ENCODE measurements around the gene S1PR4.

S1PR4 gene

DNA sequence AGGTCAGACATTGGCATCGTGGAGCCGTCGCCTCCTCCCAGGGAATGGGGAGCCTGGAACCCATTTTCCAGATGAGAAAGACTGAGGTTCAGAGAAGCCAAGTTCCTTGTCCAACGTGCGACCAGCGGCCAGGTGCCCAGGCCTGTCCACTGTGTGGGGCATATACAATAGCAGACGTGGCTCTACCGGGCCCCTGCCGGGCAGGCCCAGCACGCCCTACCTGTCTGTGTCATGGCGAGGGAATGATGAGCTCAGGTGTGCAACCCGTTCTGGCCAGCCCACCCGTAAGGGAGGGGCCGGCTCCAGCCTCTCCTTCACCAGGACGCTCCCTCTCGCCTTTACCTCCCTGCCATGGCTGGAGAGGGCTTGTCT is 41.9 kb upstream of the S1PR4 start:
- DNase-seq (ENCODE audit: low read depth): no peak
- TF ChIP-seq, protein P1, sequence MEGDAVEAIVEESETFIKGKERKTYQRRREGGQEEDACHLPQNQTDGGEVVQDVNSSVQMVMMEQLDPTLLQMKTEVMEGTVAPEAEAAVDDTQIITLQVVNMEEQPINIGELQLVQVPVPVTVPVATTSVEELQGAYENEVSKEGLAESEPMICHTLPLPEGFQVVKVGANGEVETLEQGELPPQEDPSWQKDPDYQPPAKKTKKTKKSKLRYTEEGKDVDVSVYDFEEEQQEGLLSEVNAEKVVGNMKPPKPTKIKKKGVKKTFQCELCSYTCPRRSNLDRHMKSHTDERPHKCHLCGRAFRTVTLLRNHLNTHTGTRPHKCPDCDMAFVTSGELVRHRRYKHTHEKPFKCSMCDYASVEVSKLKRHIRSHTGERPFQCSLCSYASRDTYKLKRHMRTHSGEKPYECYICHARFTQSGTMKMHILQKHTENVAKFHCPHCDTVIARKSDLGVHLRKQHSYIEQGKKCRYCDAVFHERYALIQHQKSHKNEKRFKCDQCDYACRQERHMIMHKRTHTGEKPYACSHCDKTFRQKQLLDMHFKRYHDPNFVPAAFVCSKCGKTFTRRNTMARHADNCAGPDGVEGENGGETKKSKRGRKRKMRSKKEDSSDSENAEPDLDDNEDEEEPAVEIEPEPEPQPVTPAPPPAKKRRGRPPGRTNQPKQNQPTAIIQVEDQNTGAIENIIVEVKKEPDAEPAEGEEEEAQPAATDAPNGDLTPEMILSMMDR (conservative IDR thresholded peaks at IDR 0.05; ENCODE audit: low read depth, low read length): no peak
- no peak overlapping the region for H3K4me3 ChIP-seq (ENCODE audit: low read depth, low read length)

DNA sequence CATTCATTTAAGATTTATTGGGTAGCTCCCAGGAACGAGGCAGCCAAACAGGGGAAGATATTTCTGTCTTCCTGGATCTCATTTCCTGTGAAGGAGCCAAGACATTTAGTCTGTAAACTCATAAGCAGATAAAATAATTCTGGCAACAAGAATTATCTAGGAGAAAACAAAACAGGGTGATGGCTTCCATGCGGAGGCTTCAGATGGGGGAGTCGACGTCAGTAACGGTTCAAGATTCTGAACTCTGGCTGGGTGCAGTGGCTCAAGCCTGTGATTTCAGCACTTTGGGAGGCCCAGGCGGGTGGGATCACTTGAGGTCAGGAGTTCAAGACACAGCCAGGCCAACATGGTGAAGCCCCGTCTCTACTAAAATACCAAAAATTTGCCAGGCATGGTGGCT is 41.5 kb upstream of the S1PR4 start:
- H3K4me3 ChIP-seq (ENCODE audit: low read depth, low read length): no peak overlapping the region
- peak; percentile 20 for DNase-seq (ENCODE audit: low read depth)
- TF ChIP-seq, protein P1 (conservative IDR thresholded peaks at IDR 0.05; ENCODE audit: low read depth, low read length): no peak

DNA sequence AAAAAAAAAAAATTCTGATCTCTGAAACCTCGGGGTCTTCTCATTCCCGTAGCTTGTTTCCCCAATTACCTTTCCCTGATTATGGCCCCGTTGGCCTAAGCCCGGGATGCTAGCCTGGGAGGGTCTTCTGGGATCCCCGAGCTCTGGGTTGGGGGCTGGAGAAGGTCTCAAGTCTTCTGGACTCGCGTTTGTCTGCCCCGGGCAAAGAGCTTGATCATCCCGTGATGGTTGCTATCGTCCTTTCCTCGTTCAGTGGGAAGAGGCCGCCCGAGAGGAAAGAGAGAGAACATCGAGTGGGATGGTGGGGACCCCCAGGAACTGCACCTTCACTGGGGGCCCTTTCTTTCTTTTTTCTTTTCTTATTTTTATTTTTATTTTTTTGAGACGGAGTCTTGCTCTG is 40.3 kb upstream of the S1PR4 start:
- no peak overlapping the region for H3K4me3 ChIP-seq (ENCODE audit: low read depth, low read length)
- TF ChIP-seq, protein P1 (conservative IDR thresholded peaks at IDR 0.05; ENCODE audit: low read depth, low read length): no peak
- DNase-seq (ENCODE audit: low read depth): no peak

DNA sequence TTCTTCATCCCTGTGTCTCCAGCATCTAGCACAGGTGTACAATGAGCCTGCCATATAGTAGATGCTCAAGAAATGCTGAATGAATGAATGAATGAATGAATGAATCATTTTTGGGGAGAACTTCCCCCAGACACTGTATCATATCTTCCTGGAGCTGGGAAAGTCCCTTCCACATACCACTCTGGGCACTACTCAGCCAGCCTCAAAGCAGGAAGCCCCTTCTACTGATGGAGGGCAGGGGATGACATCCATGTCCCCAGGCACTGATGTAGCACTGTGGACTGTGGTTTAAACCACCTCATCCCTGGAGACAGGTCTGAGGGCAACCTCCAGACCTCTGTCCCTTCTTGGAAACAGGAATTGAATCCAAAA is 37.9 kb upstream of the S1PR4 start:
- TF ChIP-seq, protein P1 (conservative IDR thresholded peaks at IDR 0.05; ENCODE audit: low read depth, low read length): no peak

DNA sequence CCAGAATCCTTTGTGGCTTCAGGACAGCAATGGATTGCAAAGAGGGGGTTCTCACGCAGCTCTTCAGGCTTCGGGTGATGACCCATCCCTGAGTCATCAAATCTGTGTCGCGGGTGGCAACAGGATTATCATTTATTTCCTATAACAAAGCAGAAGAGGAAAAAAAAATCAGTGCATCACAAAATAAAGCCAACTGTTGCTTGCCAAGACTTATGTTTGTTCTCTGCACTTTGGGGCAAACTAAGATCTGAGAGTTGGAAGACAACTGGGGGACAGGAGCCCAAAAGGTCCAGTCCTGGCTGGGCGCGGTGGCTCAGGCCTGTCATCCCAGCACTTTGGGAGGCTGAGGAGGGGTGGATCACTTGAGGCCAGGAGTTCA is 36.3 kb upstream of the S1PR4 start:
- no peak for DNase-seq (ENCODE audit: low read depth)
- H3K4me3 ChIP-seq (ENCODE audit: low read depth, low read length): no peak overlapping the region
- TF ChIP-seq, protein P1 (conservative IDR thresholded peaks at IDR 0.05; ENCODE audit: low read depth, low read length): no peak

More for the DNA sequence above, 37.9 kb upstream of the S1PR4 start:
- no peak for DNase-seq (ENCODE audit: low read depth)
- no peak overlapping the region for H3K4me3 ChIP-seq (ENCODE audit: low read depth, low read length)

DNA sequence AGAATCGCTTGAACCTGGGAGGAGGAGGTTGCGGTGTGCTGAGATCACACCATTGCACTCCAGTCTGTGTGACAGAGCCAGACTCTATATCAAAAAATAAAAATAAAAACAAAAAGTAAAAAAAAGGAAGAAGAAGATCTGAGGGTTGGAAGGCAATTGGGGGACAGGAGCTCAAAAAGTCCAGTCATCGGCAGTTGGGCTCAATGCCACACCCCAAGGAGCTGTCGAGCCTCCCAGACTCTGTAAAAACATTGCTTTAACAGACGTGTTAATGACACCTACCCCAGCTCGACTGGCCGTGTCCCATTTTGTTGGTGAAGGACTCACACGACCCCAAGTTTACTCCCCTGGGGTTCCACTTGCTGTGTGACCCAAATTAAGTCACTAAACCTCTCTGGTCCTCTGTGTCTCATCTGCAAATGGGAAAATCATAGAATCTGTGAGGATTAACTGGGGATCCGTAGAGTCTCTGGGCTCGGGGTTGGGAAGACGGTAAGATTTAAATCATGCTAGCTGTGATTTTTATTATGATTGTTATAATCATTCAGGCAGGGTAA is 35.7 kb upstream of the S1PR4 start:
- DNase-seq (ENCODE audit: low read depth): no peak
- TF ChIP-seq, protein P1 (conservative IDR thresholded peaks at IDR 0.05; ENCODE audit: low read depth, low read length): no peak
- no peak overlapping the region for H3K4me3 ChIP-seq (ENCODE audit: low read depth, low read length)

DNA sequence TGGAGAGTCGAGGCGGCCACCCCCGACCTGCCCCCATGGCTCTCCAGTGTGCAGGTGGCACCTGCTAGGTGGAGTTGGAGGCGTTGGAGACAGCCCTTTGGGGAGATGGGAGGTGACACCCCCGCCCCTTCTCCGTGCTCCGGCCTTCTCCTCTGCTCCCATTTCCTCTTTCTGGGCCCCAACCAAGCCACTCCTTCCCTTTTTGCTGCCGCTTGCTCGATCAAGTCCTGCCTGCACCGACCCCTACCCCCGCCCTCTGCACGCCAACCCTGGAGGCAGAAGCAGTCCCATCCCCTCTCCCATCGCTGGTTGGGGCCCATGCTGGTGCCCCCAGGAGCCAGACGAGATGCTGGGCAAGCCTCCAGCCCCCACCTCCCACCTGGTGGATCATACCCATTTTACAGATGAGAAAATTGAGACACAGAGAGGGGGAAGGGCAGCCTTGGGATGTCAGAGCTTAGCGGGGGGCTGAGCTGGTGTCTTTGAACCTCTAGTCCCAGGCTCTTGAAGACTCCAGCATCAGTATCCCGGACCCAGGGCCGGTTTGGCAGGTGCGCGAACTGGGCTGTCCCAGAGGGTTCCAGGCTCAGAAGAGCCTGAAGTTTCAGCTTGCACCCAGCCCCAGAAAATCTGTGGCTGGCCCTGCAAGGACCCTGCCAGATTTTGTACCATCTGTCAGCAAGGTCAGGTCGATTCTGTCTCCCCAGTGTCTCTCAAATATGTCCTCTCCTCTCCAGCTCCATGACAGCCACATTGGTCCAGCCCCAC is 32.5 kb upstream of the S1PR4 start:
- TF ChIP-seq, protein P1 (conservative IDR thresholded peaks at IDR 0.05; ENCODE audit: low read depth, low read length): no peak
- no peak for DNase-seq (ENCODE audit: low read depth)
- H3K4me3 ChIP-seq (ENCODE audit: low read depth, low read length): no peak overlapping the region
